ENCODE measurements around the gene NCOA6. TPM values are rescaled to one million over a fixed set of nuclear protein-coding genes. Genes with fewer than 3 reads are reported as not detected.

NCOA6 gene
- total and polyA plus RNA-seq, 2 donors (not counting 1 experiment from before 2014, with no cell fraction given): 8.1 to 12.0 TPM

DNA sequence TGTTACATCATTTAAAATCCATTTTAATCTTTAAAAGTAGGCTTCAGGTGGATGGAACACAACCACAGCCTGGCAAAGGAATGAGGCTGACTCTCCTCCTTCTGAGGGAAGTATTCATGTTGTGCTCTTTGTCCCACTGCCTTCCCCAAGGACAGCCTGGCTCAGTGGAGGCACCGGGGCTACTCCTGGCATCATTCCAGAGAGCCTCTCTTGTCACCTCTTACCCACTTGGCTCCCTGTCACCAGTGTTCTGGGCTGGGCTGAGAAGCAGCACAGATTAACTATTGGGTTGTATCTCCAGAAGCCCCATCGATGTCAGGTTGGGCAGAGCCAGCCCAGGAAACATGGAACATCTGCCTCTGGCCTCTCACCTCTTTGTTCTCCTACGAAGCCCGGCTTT, 132.0 kb downstream of the NCOA6 start:
- Histone ChIP-seq H3K9ac (ENCODE audit: insufficient read depth, low read length) (no peak overlapping the region), H3K79me2 (ENCODE audit: control insufficient read depth, insufficient read depth, low read length) (no peaks in the 10 kb centered on the region), H2AFZ (ENCODE audit: low read length) (no peak overlapping the region), H3K4me1 (ENCODE audit: control insufficient read depth, extremely low read depth, insufficient read depth, low read length) (no peaks in the 10 kb centered on the region), H3K27me3 (ENCODE audit: control insufficient read depth, insufficient read depth, low read length) (no peaks in the 10 kb centered on the region), H3K9me3 (ENCODE audit: control insufficient read depth, insufficient read depth, low read depth, low read length) (no peaks in the 10 kb centered on the region), H3K4me2 (ENCODE audit: extremely low read depth, insufficient read depth, low read length) (no peak overlapping the region), H3K36me3 (ENCODE audit: control insufficient read depth, insufficient read depth, low read length) (no peaks in the 10 kb centered on the region), H4K20me1 (ENCODE audit: control insufficient read depth, extremely low read depth, insufficient read depth, low read length) (no peaks in the 10 kb centered on the region), H3K4me3 (replicated peaks in 1 of 4; ENCODE audit: control extremely low read depth in 1 of 4, insufficient read depth in 1 of 4, low read depth in 3 of 4, low read length in 4 of 4) (no peak overlapping the region), H3K27ac (ENCODE audit: insufficient read depth, low read length) (no peak overlapping the region)
- TF ChIP-seq EZH2 (IDR thresholded peaks at IDR 0.05; ENCODE audit: low read length, missing control alignments): no peak
- TF ChIP-seq, protein P1, sequence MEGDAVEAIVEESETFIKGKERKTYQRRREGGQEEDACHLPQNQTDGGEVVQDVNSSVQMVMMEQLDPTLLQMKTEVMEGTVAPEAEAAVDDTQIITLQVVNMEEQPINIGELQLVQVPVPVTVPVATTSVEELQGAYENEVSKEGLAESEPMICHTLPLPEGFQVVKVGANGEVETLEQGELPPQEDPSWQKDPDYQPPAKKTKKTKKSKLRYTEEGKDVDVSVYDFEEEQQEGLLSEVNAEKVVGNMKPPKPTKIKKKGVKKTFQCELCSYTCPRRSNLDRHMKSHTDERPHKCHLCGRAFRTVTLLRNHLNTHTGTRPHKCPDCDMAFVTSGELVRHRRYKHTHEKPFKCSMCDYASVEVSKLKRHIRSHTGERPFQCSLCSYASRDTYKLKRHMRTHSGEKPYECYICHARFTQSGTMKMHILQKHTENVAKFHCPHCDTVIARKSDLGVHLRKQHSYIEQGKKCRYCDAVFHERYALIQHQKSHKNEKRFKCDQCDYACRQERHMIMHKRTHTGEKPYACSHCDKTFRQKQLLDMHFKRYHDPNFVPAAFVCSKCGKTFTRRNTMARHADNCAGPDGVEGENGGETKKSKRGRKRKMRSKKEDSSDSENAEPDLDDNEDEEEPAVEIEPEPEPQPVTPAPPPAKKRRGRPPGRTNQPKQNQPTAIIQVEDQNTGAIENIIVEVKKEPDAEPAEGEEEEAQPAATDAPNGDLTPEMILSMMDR (conservative IDR thresholded peaks at IDR 0.05 in 1 of 2, IDR thresholded peaks at IDR 0.05 in 1 of 2; ENCODE audit: low read depth in 1 of 2, low read length in 2 of 2): no peak
- no peak for DNase-seq (ENCODE audit: low read depth in 2 of 2)

DNA sequence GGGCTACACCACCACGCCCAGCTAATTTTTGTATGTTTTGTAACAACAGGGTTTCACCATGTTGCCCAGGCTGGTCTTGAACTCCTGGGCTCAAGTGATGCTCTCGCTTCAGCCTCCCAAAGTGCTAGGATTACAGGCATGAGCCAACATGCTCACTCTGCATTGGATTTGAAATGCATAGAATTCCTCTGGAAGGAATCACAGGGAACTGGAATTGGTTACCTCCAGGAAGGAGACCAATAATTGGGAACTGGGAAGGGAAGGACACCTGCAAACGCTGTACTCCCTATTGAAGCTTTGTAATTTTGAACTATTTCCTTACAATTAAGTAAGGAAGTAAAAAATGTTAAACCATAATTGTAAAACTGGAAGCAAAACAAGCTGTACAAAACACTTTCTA, 133.6 kb downstream of the NCOA6 start:
- Histone ChIP-seq H3K27ac (ENCODE audit: insufficient read depth, low read length) (no peak overlapping the region), H3K36me3 (ENCODE audit: control insufficient read depth, insufficient read depth, low read length) (no peaks in the 10 kb centered on the region), H3K27me3 (ENCODE audit: control insufficient read depth, insufficient read depth, low read length) (no peaks in the 10 kb centered on the region), H3K9me3 (ENCODE audit: control insufficient read depth, insufficient read depth, low read depth, low read length) (no peaks in the 10 kb centered on the region), H4K20me1 (ENCODE audit: control insufficient read depth, extremely low read depth, insufficient read depth, low read length) (no peaks in the 10 kb centered on the region), H2AFZ (ENCODE audit: low read length) (no peak overlapping the region), H3K79me2 (ENCODE audit: control insufficient read depth, insufficient read depth, low read length) (no peaks in the 10 kb centered on the region), H3K4me1 (ENCODE audit: control insufficient read depth, extremely low read depth, insufficient read depth, low read length) (no peaks in the 10 kb centered on the region), H3K9ac (ENCODE audit: insufficient read depth, low read length) (no peak overlapping the region), H3K4me2 (ENCODE audit: extremely low read depth, insufficient read depth, low read length) (no peak overlapping the region), H3K4me3 (replicated peaks in 1 of 4; ENCODE audit: control extremely low read depth in 1 of 4, insufficient read depth in 1 of 4, low read depth in 3 of 4, low read length in 4 of 4) (no peak overlapping the region)
- TF ChIP-seq, protein P1 (conservative IDR thresholded peaks at IDR 0.05 in 1 of 2, IDR thresholded peaks at IDR 0.05 in 1 of 2; ENCODE audit: low read depth in 1 of 2, low read length in 2 of 2): no peak
- no peak for TF ChIP-seq EZH2 (IDR thresholded peaks at IDR 0.05; ENCODE audit: low read length, missing control alignments)
- DNase-seq (ENCODE audit: low read depth in 2 of 2): no peak

DNA sequence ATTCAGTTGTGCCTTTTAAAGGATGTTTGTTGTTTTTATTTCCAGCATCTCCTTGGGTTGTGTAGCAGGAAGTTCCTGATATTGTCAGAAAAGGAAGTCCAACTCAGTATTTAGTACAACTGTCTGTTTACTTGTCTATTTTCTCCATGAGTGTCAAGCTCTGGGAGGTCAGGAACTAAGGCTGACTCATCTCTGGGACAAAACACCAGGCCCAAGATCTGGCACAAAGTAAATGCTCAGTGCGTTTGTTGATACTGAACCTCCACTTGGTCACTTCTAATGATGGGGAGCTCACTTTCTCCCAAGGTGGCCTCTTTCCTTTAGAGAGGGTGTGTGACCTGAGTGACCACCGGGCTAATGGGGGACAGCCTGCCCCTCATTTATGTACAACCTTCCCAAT, 136.0 kb downstream of the NCOA6 start:
- no peaks in the 10 kb centered on the region for H3K36me3 ChIP-seq (ENCODE audit: control insufficient read depth, insufficient read depth, low read length)
- H3K27ac ChIP-seq (ENCODE audit: insufficient read depth, low read length): no peak overlapping the region
- no peak overlapping the region for H2AFZ ChIP-seq (ENCODE audit: low read length)
- TF ChIP-seq, protein P1 (conservative IDR thresholded peaks at IDR 0.05 in 1 of 2, IDR thresholded peaks at IDR 0.05 in 1 of 2; ENCODE audit: low read depth in 1 of 2, low read length in 2 of 2): no peak
- TF ChIP-seq EZH2 (IDR thresholded peaks at IDR 0.05; ENCODE audit: low read length, missing control alignments): no peak
- no peaks in the 10 kb centered on the region for H3K9me3 ChIP-seq (ENCODE audit: control insufficient read depth, insufficient read depth, low read depth, low read length)
- H3K9ac ChIP-seq (ENCODE audit: insufficient read depth, low read length): no peak overlapping the region
- no peaks in the 10 kb centered on the region for H3K4me1 ChIP-seq (ENCODE audit: control insufficient read depth, extremely low read depth, insufficient read depth, low read length)
- no peaks in the 10 kb centered on the region for H3K27me3 ChIP-seq (ENCODE audit: control insufficient read depth, insufficient read depth, low read length)
- no peaks in the 10 kb centered on the region for H4K20me1 ChIP-seq (ENCODE audit: control insufficient read depth, extremely low read depth, insufficient read depth, low read length)
- no peaks in the 10 kb centered on the region for H3K79me2 ChIP-seq (ENCODE audit: control insufficient read depth, insufficient read depth, low read length)
- H3K4me2 ChIP-seq (ENCODE audit: extremely low read depth, insufficient read depth, low read length): no peak overlapping the region
- H3K4me3 ChIP-seq (replicated peaks in 1 of 4; ENCODE audit: control extremely low read depth in 1 of 4, insufficient read depth in 1 of 4, low read depth in 3 of 4, low read length in 4 of 4): no peak overlapping the region
- DNase-seq (ENCODE audit: low read depth in 2 of 2): no peak
